Transverse colon (tissue), 4 donors: ENCODE measurements around the gene FZD2. TPM values are rescaled to one million over a fixed set of nuclear protein-coding genes. Genes with fewer than 3 reads are reported as not detected.

Experiments
- DNase-seq: peaks from one replicate; pipeline ENCODE4 v3.0.0-alpha.2; 2019
- H3K27ac ChIP-seq, 4 donors: fragments of 200-600 bp; sonication (generic); 2 replicates each; pipeline ENCODE4 v1.5.1; 2016 to 2018; ENCODE audit warnings: inconsistent platforms in 4 of 4
- H3K27me3 ChIP-seq: fragments of 200-600 bp; sonication (generic); 2 replicates; pipeline ENCODE4 v1.5.1; 2017; ENCODE audit warnings: inconsistent platforms
- H3K36me3 ChIP-seq, 4 donors: fragments of 200-600 bp; sonication (generic); 2 replicates each; pipeline ENCODE4 v1.5.1; 2017 to 2019; ENCODE audit warnings: inconsistent platforms in 4 of 4
- H3K4me1 ChIP-seq, 4 donors: fragments of 200-600 bp; sonication (generic); 2 replicates each; pipeline ENCODE4 v1.5.1; 2017 to 2020; ENCODE audit warnings: inconsistent platforms in 4 of 4
- H3K4me3 ChIP-seq, 4 donors: fragments of 200-600 bp; sonication (generic); 1 replicate in 1 of 4; 2 replicates in 3 of 4; pipeline versions ENCODE4 v1.5.1 to v1.6.1; 2017 to 2019; ENCODE audit warnings: inconsistent platforms in 4 of 4
- H3K9me3 ChIP-seq, 2 donors: fragments of 200-600 bp; sonication (generic); 2 replicates each; pipeline ENCODE4 v1.5.1; 2017 to 2019; ENCODE audit warnings: inconsistent platforms in 2 of 2
- CTCF ChIP-seq, 5 experiments: fragments of 200-600 bp in 3 of 5; fragments of 450-650 bp in 2 of 5; sonication (generic) in 3 of 5; IDR thresholded peaks; 1 replicate in 2 of 5; 2 replicates in 3 of 5; pipeline ENCODE4 v1.5.1; 2016 to 2017; ENCODE audit warnings: antibody characterized with exemption in 5 of 5, inconsistent platforms in 3 of 5, mild to moderate bottlenecking in 2 of 5, moderate library complexity in 1 of 5
- EP300 ChIP-seq: sonication (generic); formaldehyde crosslinking; IDR thresholded peaks from one replicate; pipeline ENCODE4 v1.6.1; 2017; ENCODE audit warnings: antibody characterized with exemption, low read depth
- POLR2A ChIP-seq: fragments of 450-650 bp; IDR thresholded peaks from one replicate; pipeline ENCODE4 v1.6.1; 2016; ENCODE audit warnings: antibody characterized with exemption, mild to moderate bottlenecking, moderate library complexity
- POLR2AphosphoS5 ChIP-seq, 3 donors: sonication (generic); formaldehyde crosslinking; IDR thresholded peaks; one replicate each; pipeline ENCODE4 v1.6.1; 2016; ENCODE audit warnings: antibody characterized with exemption in 3 of 3
- WGBS, 2 donors: methylation state at CpG; one replicate each; pipeline ENCODE4 v1.1.5; 2018; ENCODE audit warnings: low coverage in 1 of 2; 5-methylcytosine and 5-hydroxymethylcytosine counted together
- in situ Hi-C, 4 donors: fragments of 200-750 bp; cut with MboI; loops; one replicate each; pipeline versions ENCODE4 v1.15.0 to v1.15.1; 2017; ENCODE audit warnings: low sequenced_read_pairs in 3 of 4, low pct_ligation_motif_present in 1 of 4, low pct_unique_long_range_greater_than_20kb in 1 of 4
- intact Hi-C: fragments of 100-400 bp; cut with DNase I; formaldehyde crosslinking; loops from one replicate; pipeline ENCODE4 v1.15.1; 2023; ENCODE audit warnings: low total_unique reads
- total RNA-seq, 4 donors: library from RNA; depleted of rRNA; stranded (reverse); fragments of >200 nt; gene quantifications; one replicate each; pipeline ENCODE4 v1.1.0, GENCODE V29; 2016

The FZD2 gene
- total RNA-seq, 4 donors from 2014 or later, result 0.41 to 1.3 TPM; not detected in 2

- no peak for DNase-seq
- Histone ChIP-seq H3K4me3 (no peak overlapping the region), H3K9me3 (no peaks in the 10 kb centered on the region), H3K36me3 (no peaks in the 10 kb centered on the region), H3K4me1 (peaks cover 0 to 6% (median 2%) of the 10 kb centered on the region in 4 donors), H3K27me3 (peaks cover 10% of the 10 kb centered on the region), H3K27ac (no peak overlapping the region)
- WGBS, 2 donors, result 37 to 49% methylated on average over 2 to 15 of the region's 15 CpGs
- intact Hi-C loops (no loop called here), in situ Hi-C loops (loop anchor here (10.0 to 25.0 kb wide), 2 partner anchors 98 to 105 kb away; no protein-coding TSS in a partner anchor)
- TF ChIP-seq CTCF (IDR thresholded peaks at IDR 0.05), result no peak
Observed at GRCh38 chr17:44539673-44540072, 17.6 kb upstream of the FZD2 start.

- TF ChIP-seq POLR2AphosphoS5 (IDR thresholded peaks at IDR 0.05) (no peak), POLR2A (no peak), CTCF (IDR thresholded peaks at IDR 0.05) (no peak)
- DNase-seq, result no peak
- in situ Hi-C loops, result loop anchor here in 3 of 4 donors (25.0 kb wide), 1 partner anchor 97 kb away; no protein-coding TSS in a partner anchor
- intact Hi-C loops, result no loop called here
- Histone ChIP-seq H3K4me1 (peaks cover 0 to 6% (median 2%) of the 10 kb centered on the region in 4 donors), H3K27me3 (peaks cover 11% of the 10 kb centered on the region), H3K27ac (no peak overlapping the region), H3K4me3 (no peak overlapping the region), H3K36me3 (no peaks in the 10 kb centered on the region), H3K9me3 (no peaks in the 10 kb centered on the region)
- 83 to 96% methylated on average over 8 to 11 of the region's 11 CpGs for WGBS, 2 donors
Observed at GRCh38 chr17:44540246-44541084, 16.8 kb upstream of the FZD2 start.

- in situ Hi-C loops (loop anchor here in 3 of 4 donors (25.0 kb wide), 1 partner anchor 95 kb away; no protein-coding TSS in a partner anchor), intact Hi-C loops (no loop called here)
- Histone ChIP-seq H3K27me3 (peaks cover 11% of the 10 kb centered on the region), H3K36me3 (no peaks in the 10 kb centered on the region), H3K27ac (no peak overlapping the region), H3K4me3 (no peak overlapping the region), H3K4me1 (peaks cover 0 to 6% (median 2%) of the 10 kb centered on the region in 4 donors), H3K9me3 (no peaks in the 10 kb centered on the region)
- WGBS, 2 donors, result 56% methylated on average over 8 of the region's 8 CpGs; no CpG with 5 or more reads in 1 of the 2 donors
- no peak for DNase-seq
- TF ChIP-seq EP300 (no peak), CTCF (IDR thresholded peaks at IDR 0.05) (no peak), POLR2AphosphoS5 (IDR thresholded peaks at IDR 0.05) (no peak)
Observed at GRCh38 chr17:44541884-44542581, 15.3 kb upstream of the FZD2 start.

- Histone ChIP-seq H3K27me3 (peaks cover 11% of the 10 kb centered on the region), H3K36me3 (no peaks in the 10 kb centered on the region), H3K9me3 (no peaks in the 10 kb centered on the region), H3K4me3 (no peak overlapping the region), H3K27ac (peak overlapping the region in 1 of 4 donors; percentile 22), H3K4me1 (peaks cover 0 to 6% (median 2%) of the 10 kb centered on the region in 4 donors)
- DNase-seq, result no peak
- intact Hi-C loops (no loop called here), in situ Hi-C loops (loop anchor here in 3 of 4 donors (25.0 kb wide), 1 partner anchor 94 kb away; no protein-coding TSS in a partner anchor)
- 38 to 46% methylated on average over 2 to 5 of the region's 5 CpGs for WGBS, 2 donors
- TF ChIP-seq EP300 (no peak), CTCF (IDR thresholded peaks at IDR 0.05) (no peak), POLR2AphosphoS5 (IDR thresholded peaks at IDR 0.05) (no peak), POLR2A (no peak)
Observed at GRCh38 chr17:44543213-44543904, 13.9 kb upstream of the FZD2 start.
